Mammary epithelial cell (primary cell): Measurements from ENCODE around the gene MACROD1.

ENCODE experiments used
- CTCF ChIP-seq, 2 donors: IDR thresholded peaks in 1 of 2; conservative IDR thresholded peaks in 1 of 2; 2 replicates each; pipeline ENCODE4 v1.5.1; 2011 to 2012; ENCODE audit warnings: inconsistent platforms in 2 of 2, low read length in 2 of 2, mild to moderate bottlenecking in 2 of 2, control low read depth in 1 of 2, low read depth in 1 of 2; ENCODE audit not compliant: insufficient read depth in 1 of 2; ENCODE audit errors: extremely low read depth in 1 of 2
- EZH2 ChIP-seq: IDR thresholded peaks from 2 replicates; pipeline ENCODE4 v1.6.1; 2012; ENCODE audit warnings: low read length, inconsistent platforms, borderline replicate concordance

- TF ChIP-seq CTCF (conservative IDR thresholded peaks at IDR 0.05 in 1 of 2, IDR thresholded peaks at IDR 0.05 in 1 of 2; ENCODE audit: extremely low read depth in 1 of 2, insufficient read depth in 1 of 2, low read depth in 1 of 2, low read length in 2 of 2): no peak
- no peak for TF ChIP-seq EZH2
Measured at GRCh38 chr11:64153812-64154211, 12.1 kb downstream of the MACROD1 start.
